ENCODE data around the gene ZNF439. TPM values are rescaled to one million over a fixed set of nuclear protein-coding genes. Genes with fewer than 3 reads are reported as not detected.

The ZNF439 gene
- total RNA-seq, 1 donor from 2014 or later, result 27.8 TPM

Other genes starting within 250 kb of the ZNF439 start
- gene ZNF823, start 109.8 kb upstream of the ZNF439 start, total RNA-seq, result 14.0 TPM
- 33.7 TPM for gene ZNF441, start 81.7 kb upstream of the ZNF439 start, total RNA-seq
- 9.3 TPM for gene ZNF491, start 50.2 kb upstream of the ZNF439 start, total RNA-seq
- gene ZNF440, start 34.5 kb upstream of the ZNF439 start, total RNA-seq, result 14.3 TPM
- gene ZNF69, start 39.1 kb downstream of the ZNF439 start, total RNA-seq, result 27.5 TPM
- 13.5 TPM for gene ZNF700, start 76.4 kb downstream of the ZNF439 start, total RNA-seq
- 5.9 TPM for gene ZNF763, start 116.3 kb downstream of the ZNF439 start, total RNA-seq
- 19.7 TPM for gene ZNF433, start 187.0 kb downstream of the ZNF439 start, total RNA-seq
- gene ZNF878, start 204.2 kb downstream of the ZNF439 start, total RNA-seq, result 0.25 TPM
- gene ZNF844, start 216.0 kb downstream of the ZNF439 start, total RNA-seq, result 11.6 TPM

All from temporal lobe (tissue), 1 donor.